Eye (tissue), 1 donor: ENCODE measurements around the gene PDE11A.
A peak's percentile ranks its signal among the peaks of the same experiment; 100 is the strongest.
"Not testable (repeated sequence)": the region's sequence is repeated elsewhere in the genome, so short reads cannot be mapped to it uniquely, and the experiment has no call there.

Experiments
- DNase-seq: peaks from one replicate; pipeline ENCODE4 v3.0.0-alpha.2; 2015

Gene PDE11A

DNA sequence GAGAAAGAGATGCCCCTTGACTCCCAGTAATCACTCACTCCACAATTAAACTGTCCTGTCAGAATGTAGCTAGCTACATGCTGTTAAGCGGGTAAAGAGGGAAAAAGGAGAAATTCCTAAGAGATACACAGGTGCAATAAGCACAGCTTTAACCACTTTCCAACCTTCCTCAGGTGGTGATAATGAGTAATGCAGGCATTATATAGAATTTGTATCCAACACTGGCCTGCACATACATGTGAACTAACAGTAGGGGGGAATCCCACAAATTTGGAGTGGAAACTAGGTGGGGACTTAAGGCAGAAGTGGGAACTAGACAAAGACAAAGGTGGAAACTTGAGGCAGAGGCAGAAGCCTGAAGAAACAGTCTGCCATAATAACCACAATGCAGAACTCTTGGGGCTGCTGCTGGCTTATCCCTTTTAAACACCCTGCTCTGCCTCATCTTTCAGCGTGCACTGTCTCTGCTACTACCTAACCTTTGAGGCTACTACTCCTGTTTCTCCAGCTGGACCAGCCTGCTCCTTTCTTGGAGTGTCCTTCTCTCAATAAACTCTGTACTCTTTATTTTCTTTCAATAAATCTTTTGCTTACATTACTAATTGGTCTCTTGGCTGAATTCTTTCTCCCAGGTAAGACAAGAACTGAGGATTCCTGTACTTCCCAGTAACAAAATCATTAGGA is 259.7 kb downstream of the PDE11A start:
- no peak for DNase-seq

DNA sequence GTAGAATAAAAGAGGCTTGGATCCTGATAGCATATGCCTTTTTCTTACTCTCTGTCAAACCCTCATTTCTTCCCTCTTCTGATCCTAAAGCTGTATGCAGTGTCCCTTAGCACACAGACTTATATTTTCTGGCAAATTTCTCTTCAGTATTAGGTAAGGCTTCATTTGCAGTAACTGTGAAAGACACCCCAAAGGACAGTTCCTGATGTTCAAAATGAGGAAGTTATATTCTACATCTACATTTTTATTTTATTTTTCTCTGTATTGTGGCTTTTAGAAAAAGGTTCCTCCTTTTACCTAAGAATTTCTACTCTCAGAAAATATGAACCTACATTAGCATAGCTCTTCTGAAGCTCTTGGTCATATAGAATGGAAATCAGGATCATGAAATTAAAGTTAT is 261.7 kb downstream of the PDE11A start:
- no peak for DNase-seq

DNA sequence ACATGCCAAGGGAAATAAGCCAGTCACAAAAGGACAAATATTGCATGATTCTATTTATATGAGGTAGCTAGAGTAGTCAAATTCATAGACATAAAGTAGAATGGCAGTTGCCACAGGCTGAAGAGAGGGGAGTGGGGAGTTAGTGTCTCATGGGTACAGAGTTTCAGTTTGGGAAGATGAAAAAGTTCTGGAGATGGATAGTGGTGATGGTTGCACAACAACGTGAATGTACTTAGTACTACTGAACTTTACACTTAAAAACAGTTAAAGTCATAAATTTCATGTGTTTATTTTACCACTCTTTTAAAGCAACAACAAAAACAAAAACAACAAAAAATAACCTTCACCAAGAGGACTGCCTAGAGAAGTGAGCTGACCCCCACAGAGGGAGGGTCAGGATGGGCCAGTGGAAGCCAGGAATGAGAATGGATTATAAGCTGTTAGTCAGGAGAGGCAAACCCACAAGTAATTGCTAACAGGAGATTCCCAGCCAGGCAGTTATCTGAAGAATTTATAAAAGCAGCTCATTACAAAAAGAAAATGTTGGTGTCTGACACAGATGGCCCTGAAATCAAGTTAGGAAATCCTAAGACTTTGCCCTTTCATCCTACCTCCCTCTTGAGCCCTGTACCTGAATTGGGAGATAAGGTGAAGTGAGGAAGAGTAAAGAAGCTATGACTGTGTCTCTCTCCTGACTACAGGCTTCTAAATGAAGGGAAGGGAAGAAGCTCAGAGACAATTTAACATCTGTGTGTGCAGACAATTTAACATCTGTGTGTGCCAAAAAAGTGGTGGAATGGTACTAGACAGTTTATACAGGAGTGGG is 263.4 kb downstream of the PDE11A start:
- no peak for DNase-seq

DNA sequence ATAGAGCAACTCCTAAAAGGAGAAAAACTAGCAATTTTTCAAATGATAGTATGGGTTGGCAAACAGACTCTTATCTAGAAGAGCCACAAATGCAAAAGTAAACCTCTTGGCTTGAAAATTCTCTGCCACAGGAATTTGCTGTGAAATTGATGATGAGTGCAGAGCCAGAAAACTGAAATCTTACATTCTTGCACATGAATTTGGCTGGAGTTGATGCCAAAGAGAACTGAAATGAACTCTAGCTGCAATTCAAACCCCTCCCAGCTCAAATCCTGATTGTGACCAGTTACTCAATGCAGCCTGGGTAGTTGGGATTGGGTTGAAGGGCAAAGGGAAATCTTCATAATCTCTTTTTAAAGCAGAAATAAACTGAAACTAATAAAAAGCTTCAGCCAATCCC is 266.6 kb downstream of the PDE11A start:
- no peak for DNase-seq

DNA sequence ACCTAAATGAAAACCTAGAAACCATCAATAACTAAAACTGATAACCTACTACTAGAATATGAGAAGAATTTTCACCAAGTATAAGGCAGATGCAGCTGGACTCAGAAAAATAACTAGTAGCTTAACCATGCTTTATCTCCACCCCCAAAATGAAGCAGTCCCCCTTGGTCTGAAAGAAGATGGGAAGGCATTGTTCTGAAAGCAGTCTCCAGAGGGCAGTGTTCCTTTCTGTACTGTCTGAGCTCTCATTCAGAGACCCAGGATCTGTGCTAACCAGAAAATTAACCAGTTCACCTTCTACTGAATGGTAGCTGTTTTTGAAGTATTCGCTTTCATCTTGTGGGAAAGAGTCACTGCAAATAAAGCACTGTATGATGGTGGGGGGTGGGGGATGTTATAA is 273.0 kb downstream of the PDE11A start:
- DNase-seq = peak; percentile 62

DNA sequence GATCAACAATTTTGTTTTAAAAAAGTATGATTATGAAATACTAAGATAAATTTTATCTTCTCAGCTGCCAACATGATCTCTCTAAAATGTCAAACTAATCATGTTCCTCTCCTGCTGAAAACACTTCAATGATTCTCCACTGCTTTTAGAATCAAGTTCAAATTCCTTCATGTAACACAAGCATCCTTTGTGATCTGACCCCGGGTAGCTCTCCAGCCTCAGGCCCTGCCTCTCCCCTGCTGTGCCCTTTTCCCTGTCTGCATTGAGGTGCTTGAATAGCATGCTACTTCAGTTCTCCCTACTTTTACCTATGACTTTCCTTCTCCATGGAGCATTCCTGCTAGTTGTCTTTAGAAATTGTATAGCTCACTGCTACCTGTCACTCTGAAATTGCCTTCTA is 274.8 kb downstream of the PDE11A start:
- DNase-seq = peak; percentile 36

DNA sequence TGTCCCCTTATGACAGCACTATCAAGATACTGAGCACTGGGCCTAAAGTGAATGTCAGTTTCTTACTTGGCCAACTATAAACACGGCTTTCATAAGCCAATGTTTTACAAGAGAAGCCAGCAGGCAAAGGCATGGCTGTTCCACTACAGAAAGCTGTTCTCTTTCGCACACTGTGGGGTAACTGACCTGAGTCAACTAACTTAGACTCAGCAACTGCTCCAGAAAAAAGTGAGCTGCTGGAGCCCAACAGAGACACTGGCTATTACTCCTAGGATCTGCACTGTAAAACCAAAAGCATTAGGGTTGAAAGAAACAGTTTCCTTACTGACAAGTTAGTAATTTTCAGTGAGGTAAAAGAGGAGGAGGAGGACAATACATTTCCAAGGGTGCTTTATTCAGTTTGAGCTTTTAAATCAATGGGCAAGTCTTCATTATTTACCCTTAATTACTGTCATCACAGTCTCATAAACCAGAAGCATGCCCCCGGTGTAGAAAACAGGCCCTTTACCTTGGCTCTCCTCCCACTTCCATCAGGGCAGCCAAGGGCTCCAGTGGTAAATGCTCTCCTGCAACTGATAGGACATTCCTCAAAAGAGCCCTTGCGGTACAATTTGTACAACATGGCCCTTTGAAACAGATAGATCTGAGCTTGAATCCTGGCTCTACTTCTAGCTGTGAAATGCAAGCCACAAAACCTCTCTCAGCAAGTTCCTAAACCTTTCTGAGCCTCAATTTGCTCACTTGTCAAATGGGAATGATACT is 275.7 kb downstream of the PDE11A start:
- no peak for DNase-seq

DNA sequence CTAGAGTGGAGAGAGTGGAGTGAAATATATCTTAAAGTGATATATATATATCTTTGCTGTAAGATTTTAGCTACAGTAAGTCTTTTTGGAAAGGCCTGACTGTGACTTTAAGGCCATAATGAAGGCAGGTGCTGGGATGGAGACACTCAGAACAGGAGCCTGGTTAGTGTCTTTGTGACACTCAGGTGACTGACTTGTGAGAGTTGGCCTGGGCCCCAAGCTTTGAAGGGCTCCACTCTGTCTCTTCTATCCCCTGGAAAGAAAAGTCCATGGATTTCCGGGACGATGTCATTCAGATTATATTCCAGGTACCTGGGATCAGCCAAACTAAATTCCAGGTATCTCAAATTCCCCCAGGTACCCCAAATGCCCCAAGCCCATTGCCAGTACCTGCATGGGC is 276.6 kb downstream of the PDE11A start:
- no peak for DNase-seq

DNA sequence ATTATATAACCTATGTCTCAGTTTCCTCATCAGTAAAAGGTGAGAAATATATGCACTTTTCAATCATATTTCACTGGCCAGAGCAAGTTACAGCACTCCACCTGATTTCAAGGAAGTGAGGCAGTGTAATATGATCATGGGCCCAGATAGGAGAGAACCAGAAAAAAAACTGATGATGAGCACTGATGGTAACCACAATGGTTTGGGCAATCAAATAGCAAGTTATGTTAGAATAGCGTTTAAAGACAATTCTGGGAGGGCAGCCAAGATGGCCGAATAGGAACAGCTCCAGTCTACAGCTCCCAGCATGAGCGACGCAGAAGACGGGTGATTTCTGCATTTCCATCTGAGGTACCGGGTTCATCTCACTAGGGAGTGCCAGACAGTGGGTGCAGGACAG is 287.4 kb downstream of the PDE11A start:
- not testable (repeated sequence) for DNase-seq

DNA sequence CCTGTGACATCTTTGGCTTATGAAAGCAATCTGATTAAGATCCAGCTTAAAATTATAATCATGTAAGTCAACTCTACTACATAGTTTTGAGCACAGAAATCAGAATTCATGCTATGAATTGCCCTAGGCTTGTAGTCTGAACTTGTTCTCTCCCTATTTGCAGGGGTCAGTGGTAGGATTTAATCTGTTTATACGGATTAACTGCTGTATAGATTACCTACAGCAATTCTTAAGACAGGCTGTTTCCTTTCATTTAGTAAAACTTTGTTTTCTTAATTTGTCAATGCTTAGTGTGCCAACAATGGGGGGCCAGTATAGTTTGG is 287.9 kb downstream of the PDE11A start:
- no peak for DNase-seq

DNA sequence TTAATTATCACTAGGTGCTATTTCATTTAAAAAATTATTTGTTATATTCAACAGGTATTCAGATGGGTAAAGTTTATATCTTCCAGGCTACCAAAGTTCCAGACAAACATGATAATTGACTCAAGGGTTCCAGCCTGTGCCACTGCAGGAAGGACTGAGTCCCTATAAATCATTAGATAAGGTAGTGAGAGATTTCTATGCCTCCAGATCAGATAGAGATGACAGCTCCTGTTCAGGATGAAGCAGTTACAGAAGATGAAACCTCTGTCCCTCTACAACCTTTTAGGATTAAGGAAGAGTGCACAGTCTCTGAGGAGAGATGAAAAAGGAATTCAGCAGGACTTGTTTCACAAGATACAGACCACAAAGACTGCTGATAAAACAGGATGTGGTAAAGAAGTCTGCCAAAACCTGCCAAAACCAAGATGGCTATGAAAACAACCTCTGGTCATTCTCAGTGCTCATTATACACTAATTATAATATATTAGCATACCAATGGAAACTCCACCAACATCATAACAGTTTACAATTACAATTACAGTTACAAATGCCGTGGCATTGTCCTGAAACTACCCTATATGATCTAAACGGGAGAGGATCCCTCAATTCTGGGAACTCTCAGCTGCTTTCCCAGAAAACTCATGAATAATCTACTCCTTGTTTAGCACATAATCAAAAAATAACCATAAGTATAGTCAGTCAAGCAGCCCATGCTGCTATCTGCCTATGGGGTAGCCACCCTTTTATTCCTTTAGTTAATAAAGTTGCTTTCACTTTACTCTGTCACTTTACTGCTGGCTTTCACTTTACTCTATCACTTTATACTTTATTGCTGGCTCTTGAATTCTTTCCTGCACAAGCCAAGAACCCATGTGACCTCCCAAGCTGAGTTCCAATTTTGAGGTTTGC is 288.5 kb downstream of the PDE11A start:
- DNase-seq = no peak

DNA sequence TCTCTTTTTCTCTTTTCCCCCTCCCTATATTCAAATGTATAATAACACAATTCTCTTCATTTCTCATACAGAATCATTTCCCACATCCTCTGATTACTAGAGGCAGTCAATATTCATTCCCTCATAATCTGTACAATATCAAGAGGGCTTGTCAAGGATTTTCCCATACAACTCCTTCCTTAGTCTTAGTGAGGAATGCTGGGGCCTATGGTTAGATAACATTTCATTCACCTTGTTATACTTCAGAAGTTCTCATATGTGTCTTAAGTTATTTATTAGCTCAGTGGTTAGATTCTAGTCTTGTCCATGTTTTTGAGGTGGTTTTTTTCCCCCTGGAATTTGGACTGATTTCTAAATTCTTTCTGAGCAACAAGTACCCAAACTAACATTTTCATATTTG is 289.5 kb downstream of the PDE11A start:
- no peak for DNase-seq

DNA sequence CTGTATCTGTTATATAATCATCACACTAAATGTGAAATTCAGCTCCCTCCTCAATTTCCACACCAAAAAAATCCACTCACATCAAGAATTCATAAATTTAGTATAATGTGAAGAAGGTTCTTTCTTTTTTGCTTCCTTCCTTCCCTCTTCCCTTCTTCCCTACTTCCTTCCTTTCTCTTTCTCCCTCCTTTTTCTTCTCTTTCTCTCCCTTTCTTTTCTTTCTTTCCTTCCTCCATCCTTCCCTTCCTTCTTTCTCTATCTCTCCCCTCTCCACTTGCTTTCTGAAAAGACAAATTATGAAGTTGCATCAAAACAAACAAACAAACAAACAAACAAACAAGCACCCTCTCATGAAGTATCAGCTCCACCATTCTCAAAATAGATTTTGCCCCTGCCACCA is 290.0 kb downstream of the PDE11A start:
- DNase-seq = no peak

DNA sequence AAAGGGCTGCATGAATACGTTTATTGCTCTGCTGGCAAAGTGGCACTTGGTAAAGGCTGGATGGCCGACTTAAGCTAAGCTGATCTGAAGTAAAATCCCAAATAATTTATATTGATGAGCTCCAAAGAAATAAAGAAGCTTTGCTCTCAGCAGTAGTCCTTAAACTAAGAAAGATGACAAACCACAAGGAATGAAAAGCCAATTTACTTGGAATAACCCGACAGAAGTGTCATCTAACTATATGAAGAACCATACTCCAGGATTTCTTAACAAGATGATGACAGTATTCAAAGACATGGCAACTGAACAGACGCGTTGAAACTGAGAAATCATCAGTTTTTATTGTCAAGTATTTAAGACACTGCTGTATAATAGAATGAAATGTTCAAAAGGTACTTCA is 294.1 kb downstream of the PDE11A start:
- no peak for DNase-seq

DNA sequence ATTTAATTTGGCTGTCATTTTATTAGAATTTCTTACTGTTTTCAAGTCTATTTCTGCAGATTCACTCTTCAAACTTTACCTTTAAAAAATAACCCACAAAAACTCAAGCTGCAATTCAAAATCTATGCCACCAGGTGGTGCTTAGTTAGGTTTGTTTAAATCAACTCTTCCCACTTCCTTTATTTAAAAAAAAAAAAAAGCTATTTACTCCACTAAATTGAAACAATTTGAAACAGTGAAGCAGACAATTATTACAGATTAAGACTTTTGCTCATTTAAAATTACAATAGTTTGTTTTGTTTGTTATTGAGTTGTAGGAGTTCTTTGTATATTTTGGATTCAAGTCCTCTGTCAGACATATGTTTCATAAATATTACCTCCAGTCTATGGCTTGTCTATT is 300.0 kb downstream of the PDE11A start:
- peak; percentile 37 for DNase-seq

DNA sequence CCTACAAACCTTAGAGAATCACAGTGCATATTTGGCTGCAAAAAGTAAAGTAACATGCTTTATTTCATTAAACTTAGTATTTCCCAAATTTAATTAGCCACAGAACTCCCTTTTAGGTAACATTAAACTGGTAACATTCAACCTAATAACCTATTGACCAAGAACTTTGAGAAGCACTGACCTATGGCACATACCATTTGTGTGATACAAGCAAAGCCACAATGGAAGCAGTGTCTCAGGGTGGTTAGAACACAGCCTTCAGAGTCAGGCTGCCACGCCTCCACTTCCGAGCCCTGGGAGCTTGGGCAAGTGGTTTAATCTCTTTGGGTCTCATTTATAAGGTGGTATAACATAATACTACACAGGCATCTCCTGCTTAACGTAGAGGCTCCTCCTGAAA is 301.4 kb downstream of the PDE11A start:
- no peak for DNase-seq

DNA sequence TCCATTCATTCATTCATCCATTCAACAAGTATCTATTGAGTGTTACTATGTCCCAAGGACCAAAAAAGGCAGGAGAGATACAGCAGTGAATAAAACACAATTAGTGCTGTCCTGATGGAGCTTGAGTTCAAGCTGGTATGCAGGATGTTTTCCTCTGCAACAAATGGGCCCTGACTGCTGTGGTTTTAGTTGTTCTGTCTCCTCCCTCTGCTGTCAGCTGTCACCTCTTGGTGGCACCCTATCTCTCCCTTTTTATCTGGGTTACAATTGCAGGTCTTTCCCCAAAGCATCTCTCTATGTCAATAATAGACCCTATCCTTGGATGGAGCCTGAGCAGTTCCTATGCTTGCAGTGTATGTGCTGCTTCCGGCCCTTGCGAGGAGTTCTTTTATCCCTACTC is 304.8 kb downstream of the PDE11A start:
- no peak for DNase-seq

DNA sequence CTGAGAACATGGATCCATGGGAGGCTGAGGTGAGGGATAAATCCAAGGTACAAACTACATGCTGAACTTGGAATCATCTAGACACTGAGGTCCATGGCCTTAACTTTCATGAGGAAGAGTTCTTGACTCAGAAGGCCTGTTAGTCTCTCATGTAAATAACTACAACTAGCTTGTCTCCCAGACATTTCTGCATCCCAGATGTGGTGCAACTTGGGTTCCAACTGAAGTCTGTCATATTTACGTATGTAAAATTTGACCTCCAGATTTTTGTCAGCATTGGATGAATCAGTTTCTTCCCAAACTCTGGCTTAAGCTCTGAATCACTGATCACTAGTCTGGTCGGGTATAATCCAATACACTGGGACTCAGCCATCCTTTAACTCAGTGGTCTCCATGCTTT is 306.9 kb downstream of the PDE11A start:
- no peak for DNase-seq

DNA sequence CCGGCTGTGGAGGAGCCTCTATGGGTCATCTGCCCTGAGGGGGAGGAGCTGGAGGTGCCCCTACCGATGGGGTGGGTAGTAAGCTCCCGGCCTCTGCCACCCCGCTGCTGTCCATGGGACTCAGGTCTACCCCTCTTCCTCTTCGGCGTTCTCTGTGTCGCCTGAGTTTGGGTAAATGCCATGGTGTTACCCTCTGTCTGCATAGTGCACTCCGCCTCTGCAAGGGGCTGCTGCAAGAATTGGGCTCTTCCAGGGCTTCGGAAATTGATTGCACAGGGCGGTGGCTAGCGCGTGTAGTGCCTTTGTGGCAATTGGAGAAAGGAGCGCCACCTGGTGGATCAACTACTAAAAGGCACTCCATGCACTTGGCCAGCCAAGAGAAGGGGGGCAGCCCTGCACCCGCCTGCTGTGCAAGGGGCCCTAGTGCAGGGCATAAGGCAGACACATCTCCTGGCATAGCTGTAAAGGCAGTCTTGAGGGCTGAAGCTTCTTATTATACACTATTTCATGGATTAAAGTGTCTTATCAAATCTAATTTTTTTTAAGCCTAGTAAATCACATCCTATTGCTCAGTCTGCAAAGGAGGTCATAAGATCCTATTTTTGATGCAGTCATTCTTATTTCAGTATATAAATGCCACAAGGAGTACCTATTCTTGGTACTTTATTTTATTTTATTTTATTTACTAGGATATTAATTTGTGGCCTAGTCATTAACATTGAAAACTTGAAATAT is 308.9 kb downstream of the PDE11A start:
- DNase-seq = peak; percentile 96

DNA sequence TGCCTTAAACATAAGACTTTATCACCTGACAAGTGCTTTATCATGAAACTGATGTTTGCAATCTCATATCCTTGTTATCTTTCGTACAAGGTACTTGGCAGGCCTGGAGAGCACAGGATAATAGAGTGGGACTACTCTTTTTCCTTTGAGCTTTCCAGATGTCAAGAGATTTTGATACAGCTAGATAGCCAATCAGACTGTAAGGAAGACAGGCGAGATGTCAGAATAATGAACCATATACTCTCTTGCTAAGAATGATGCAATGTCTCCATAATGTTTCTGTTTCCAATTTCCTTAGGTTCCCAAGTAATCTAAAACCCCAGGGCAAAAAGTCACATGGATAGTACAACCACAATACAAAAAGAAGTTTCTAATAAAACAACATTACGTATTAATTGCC is 313.1 kb downstream of the PDE11A start:
- DNase-seq = no peak

DNA sequence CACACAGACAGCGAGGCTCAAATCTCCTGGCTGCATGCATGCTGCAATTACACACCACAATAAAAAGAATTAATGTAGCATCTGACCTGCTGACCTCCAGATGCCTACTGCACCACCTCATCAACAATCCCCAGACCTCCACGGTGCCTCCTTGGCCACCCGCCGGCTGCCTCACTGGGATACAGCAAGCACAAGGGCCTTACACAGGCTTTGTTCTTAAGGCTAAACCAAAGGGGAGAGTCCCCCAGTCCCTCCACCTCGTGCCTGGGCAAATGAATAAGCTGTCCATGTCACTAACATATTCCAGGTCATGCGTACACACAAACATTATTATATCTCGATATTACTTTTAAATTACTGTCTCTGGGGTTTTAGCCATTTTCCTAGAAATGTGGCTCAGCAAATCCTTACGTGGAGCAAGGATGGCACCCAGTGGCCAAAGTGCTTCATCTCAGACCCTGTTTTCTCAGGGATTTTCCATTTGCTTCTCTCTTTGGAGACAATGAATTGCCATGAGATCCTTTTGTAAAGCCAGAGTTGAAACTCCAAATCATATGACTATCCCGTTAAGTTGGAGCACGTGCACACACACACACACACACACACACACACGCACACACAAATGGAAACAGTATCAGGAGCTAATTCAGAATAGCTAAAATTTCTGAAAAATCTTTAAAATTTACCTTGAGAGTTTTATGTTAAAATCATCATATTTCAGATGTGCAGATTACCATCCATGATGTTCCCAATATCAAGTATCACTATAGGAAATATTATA is 313.8 kb downstream of the PDE11A start:
- peak; percentile 90 for DNase-seq
